ENCODE data around the gene NCSTN.
"Not testable (repeated sequence)": the region's sequence is repeated elsewhere in the genome, so short reads cannot be mapped to it uniquely, and the experiment has no call there.

NCSTN gene

DNA sequence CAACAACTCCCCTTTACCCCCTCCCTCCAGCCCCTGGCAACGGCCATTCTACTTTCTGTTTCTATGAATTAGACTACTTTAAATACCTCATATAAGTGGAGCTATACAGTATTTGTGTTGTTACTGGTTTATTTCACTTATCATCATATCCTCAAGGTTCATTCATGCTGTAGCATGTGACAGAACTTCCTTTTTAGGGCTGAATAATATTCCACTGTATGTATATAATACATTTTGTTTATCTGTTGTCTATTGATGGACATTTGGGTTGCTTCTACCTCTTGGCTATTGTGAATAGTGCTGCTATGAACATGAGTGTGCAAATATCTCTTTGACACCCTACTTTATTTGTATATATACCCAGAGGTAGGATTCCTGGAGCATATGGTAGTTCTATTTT lies 25.9 kb downstream of the NCSTN start:
- Mint-ChIP-seq H3K27ac (no peak overlapping the region), H3K36me3 (ENCODE audit: insufficient read depth) (no peaks in the 10 kb centered on the region)

DNA sequence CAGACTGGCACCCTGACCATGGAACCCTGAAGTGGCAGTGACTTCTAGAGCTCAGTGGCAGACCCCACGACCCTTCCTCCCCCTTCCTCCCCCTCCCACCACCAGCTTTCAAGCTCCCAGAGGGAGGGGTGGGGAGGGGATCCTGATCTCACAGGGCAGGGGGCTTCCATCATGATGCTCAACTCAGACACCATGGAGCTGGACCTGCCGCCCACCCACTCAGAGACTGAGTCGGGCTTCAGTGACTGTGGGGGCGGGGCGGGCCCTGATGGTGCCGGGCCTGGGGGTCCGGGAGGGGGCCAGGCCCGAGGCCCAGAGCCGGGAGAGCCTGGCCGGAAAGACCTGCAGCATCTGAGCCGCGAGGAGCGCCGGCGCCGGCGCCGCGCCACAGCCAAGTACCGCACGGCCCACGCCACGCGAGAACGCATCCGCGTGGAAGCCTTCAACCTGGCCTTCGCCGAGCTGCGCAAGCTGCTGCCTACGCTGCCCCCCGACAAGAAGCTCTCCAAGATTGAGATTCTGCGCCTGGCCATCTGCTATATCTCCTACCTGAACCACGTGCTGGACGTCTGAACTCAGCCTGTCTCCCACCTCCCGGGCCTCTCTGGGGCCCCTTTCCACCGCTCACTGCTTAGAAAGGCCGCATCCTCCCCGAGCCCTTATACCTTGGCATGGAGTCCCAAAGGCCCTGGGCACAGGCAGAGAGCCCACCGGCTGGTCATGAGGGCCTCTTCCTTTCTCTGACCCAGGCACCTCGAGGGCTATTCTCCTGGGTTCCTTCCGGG lies 27.6 kb downstream of the NCSTN start:
- Mint-ChIP-seq H3K27ac (peak overlapping the region in 1 of 2 donors; percentile 44), H3K4me1 (ENCODE audit: low read depth in 2 of 2) (peaks cover 5 to 6% of the 10 kb centered on the region in 2 donors), H3K36me3 (ENCODE audit: insufficient read depth) (peaks cover 3% of the 10 kb centered on the region), H3K4me3 (no peak overlapping the region), H3K27me3 (no peaks in the 10 kb centered on the region), H3K9me3 (no peaks in the 10 kb centered on the region)
- no peak for DNase-seq
- no peak for ATAC-seq (replicated peaks)

More for the DNA sequence above, 25.9 kb downstream of the NCSTN start:
- Mint-ChIP-seq H3K4me3 (no peak overlapping the region), H3K4me1 (ENCODE audit: low read depth in 2 of 2) (no peaks in the 10 kb centered on the region), H3K9me3 (no peaks in the 10 kb centered on the region), H3K27me3 (no peaks in the 10 kb centered on the region)
- ATAC-seq (replicated peaks) (no peak), DNase-seq (no peak)

DNA sequence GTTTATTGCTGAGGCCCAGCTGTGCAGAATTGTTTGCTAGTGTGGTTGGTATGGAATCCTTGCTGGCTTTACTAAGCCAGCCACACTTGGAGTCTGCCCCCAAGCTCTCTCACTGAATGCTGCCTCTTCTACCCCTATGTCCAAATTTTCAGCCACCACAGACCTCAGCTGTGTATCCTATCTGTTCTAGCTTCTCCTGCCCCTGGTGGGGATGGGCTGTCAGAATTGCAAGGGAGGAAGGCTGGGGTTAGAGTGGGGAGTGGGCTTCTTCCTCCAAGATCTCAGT lies 28.1 kb downstream of the NCSTN start:
- no peaks in the 10 kb centered on the region for H3K9me3 Mint-ChIP-seq

GRCh38 chr1:160371756-160372155 lies 28.6 kb downstream of the NCSTN start:
- Mint-ChIP-seq H3K36me3 (ENCODE audit: insufficient read depth) (peaks cover 3% of the 10 kb centered on the region), H3K27me3 (no peaks in the 10 kb centered on the region), H3K4me1 (ENCODE audit: low read depth in 2 of 2) (peaks cover 13% of the 10 kb centered on the region in 2 donors), H3K27ac (peak overlapping the region in 1 of 2 donors; percentile 39), H3K9me3 (no peaks in the 10 kb centered on the region), H3K4me3 (no peak overlapping the region)
- DNase-seq, result no peak
- no peak for ATAC-seq (replicated peaks)

More for the DNA sequence above, 28.1 kb downstream of the NCSTN start:
- Mint-ChIP-seq H3K4me3 (no peak overlapping the region), H3K4me1 (ENCODE audit: low read depth in 2 of 2) (peaks cover 10 to 12% of the 10 kb centered on the region in 2 donors), H3K36me3 (ENCODE audit: insufficient read depth) (peaks cover 3% of the 10 kb centered on the region), H3K27ac (no peak overlapping the region), H3K27me3 (no peaks in the 10 kb centered on the region)
- ATAC-seq (replicated peaks), result no peak
- DNase-seq, result no peak

DNA sequence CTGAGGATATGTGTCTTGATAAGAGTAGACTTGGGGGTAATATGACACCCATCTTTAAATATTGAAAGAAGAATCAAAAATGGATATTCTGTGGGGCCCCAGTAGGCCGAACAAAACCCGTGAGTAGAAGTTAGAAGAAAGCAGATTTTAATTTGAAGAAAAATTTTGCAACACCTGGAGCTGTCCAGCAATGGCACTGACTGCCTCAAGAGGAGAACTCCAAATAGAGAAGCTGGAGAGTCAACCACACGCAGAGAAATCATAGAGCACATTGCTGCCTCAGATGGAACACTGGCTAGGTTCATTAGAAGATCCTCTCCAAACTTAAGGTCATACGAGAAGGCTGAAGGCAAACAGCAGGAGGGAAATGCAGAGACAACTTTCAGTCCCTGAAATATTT lies 30.5 kb downstream of the NCSTN start:
- Mint-ChIP-seq H3K36me3 (ENCODE audit: insufficient read depth) (peaks cover 3% of the 10 kb centered on the region), H3K27me3 (no peaks in the 10 kb centered on the region), H3K4me1 (ENCODE audit: low read depth in 2 of 2) (peaks cover 13% of the 10 kb centered on the region in 2 donors), H3K27ac (no peak overlapping the region), H3K9me3 (no peaks in the 10 kb centered on the region), H3K4me3 (no peak overlapping the region)
- ATAC-seq (replicated peaks), result no peak
- no peak for DNase-seq

GRCh38 chr1:160374306-160375110 lies 31.3 kb downstream of the NCSTN start:
- Mint-ChIP-seq H3K27me3 (no peaks in the 10 kb centered on the region), H3K4me3 (no peak overlapping the region), H3K9me3 (no peaks in the 10 kb centered on the region), H3K4me1 (ENCODE audit: low read depth in 2 of 2) (peaks cover 13% of the 10 kb centered on the region in 2 donors), H3K27ac (peak overlapping the region in 1 of 2 donors; percentile 57), H3K36me3 (ENCODE audit: insufficient read depth) (peaks cover 3% of the 10 kb centered on the region)
- no peak for DNase-seq
- ATAC-seq (replicated peaks), result no peak

DNA sequence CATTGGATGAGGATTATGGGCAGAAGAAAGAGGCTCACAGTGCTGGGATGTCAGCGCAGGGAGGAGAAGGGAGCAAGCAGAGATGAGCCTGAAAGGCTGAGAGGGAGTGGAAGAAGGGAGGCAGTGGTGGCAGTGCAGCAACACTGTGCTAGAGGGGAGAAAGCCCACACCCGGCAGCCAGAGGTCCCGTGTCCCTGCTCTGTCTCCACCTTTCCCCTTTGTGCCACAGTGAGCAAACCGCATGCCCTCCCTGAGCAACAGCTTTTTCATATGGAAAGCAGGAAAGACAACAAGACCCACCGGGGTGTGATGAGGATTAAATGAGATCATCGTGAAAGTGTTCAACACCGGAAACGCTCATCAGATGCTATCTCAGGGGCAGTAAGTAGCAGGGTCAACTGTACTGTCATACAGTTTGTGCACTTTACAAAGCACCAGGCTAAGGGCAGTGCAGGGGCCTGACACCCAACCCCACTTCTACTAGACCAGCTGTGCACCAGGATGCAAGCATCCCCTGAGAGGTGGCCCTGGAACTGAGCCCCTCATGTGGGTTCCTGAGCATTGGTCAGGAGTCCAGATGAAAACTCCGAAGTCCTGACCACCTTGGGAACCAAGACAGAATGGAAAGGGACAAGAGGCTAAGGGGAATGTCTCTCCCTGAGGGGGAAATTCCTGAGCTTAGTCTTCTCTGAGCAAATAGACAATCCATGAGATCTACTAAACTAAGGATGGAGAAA lies 32.8 kb downstream of the NCSTN start:
- no peaks in the 10 kb centered on the region for H3K27me3 Mint-ChIP-seq
- H3K4me3 Mint-ChIP-seq, result peak overlapping the region; percentile 54 to 68
- peaks cover 13% of the 10 kb centered on the region in 2 donors for H3K4me1 Mint-ChIP-seq (ENCODE audit: low read depth in 2 of 2)
- peaks cover 3% of the 10 kb centered on the region for H3K36me3 Mint-ChIP-seq (ENCODE audit: insufficient read depth)
- no peaks in the 10 kb centered on the region for H3K9me3 Mint-ChIP-seq
- ATAC-seq (replicated peaks) (peak; percentile 69), DNase-seq (no peak)
- H3K27ac Mint-ChIP-seq, result peak overlapping the region; percentile 12 to 80

- Mint-ChIP-seq H3K27ac (peak overlapping the region in 1 of 2 donors; percentile 80), H3K4me3 (peak overlapping the region; percentile 54 to 68), H3K36me3 (ENCODE audit: insufficient read depth) (peaks cover 3% of the 10 kb centered on the region), H3K27me3 (no peaks in the 10 kb centered on the region), H3K9me3 (no peaks in the 10 kb centered on the region), H3K4me1 (ENCODE audit: low read depth in 2 of 2) (peaks cover 13% of the 10 kb centered on the region in 2 donors)
- DNase-seq (peak; percentile 7 to 21 (median 18)), ATAC-seq (replicated peaks) (peak; percentile 71)
These were observed 33.4 kb downstream of the NCSTN start for GRCh38 chr1:160376525-160377131.

- ATAC-seq (replicated peaks) (no peak), DNase-seq (no peak)
- no peak overlapping the region for H3K4me3 Mint-ChIP-seq
- H3K36me3 Mint-ChIP-seq (ENCODE audit: insufficient read depth), result peaks cover 3% of the 10 kb centered on the region
- H3K27ac Mint-ChIP-seq, result peak overlapping the region in 1 of 2 donors; percentile 25
- no peaks in the 10 kb centered on the region for H3K27me3 Mint-ChIP-seq
- no peaks in the 10 kb centered on the region for H3K9me3 Mint-ChIP-seq
- peaks cover 13% of the 10 kb centered on the region in 2 donors for H3K4me1 Mint-ChIP-seq (ENCODE audit: low read depth in 2 of 2)
These were observed 34.5 kb downstream of the NCSTN start for GRCh38 chr1:160377585-160378206.

DNA sequence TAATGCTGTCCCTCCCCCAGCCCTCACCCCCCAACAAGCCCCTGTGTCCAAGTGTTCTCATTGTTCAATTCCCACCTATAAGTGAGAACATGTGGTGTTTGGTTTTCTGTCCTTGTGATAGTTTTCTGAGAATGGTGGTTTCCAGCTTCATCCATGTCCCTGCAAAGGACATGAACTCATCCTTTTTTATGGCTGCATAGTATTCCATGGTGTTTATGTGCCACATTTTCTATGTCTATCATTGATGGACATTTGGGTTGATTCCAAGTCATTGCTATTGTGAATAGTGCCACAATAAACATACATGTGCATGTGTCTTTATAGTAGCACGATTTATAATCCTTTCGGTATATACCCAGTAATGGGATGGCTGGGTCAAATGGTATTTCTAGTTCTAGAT lies 41.6 kb downstream of the NCSTN start:
- not testable (repeated sequence) for H3K4me3 Mint-ChIP-seq; ATAC-seq (replicated peaks); H3K4me1 Mint-ChIP-seq (ENCODE audit: low read depth in 2 of 2); DNase-seq; H3K9me3 Mint-ChIP-seq; H3K27ac Mint-ChIP-seq; H3K36me3 Mint-ChIP-seq (ENCODE audit: insufficient read depth)
- peaks cover 14 to 24% of the 10 kb centered on the region in 2 donors for H3K27me3 Mint-ChIP-seq

DNA sequence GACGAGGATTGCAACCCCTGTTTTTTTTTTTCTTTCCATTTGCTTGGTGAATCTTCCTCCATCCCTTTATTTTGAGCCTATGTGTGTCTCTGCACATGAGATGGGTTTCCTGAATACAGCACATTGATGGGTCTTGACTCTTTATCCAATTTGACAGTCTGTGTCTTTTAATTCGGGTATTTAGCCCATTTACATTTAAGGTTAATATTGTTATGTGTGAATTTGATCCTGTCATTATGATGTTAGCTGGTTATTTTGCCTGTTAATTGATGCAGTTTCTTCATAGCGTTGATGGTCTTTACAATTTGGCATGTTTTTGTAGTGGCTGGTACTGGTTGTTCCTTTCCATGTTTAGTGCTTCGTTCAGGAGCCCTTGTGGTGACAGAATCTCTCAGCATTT lies 45.2 kb downstream of the NCSTN start:
- not testable (repeated sequence) for H3K27ac Mint-ChIP-seq; ATAC-seq (replicated peaks); H3K4me1 Mint-ChIP-seq (ENCODE audit: low read depth in 2 of 2); H3K36me3 Mint-ChIP-seq (ENCODE audit: insufficient read depth); H3K4me3 Mint-ChIP-seq; H3K9me3 Mint-ChIP-seq; DNase-seq
- peaks cover 14 to 36% of the 10 kb centered on the region in 2 donors for H3K27me3 Mint-ChIP-seq

DNA sequence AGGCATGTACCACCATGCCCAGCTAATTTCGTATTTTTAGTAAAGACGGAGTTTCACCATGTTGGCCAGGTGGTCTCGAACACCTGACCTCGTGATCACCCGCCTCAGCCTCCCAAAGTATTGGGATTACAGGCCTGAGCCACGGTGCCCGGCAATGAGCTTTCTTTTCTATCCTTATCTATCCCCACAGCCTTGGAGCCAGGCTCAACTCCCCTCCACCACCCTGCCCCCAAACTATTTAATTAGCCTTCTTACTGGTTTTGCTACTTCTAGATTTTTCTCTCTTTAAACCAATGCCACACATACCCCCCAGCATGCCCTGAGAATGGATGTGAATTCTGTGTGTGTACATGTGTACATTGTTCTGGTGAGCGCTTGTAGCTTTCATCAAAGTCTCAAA lies 51.5 kb downstream of the NCSTN start:
- no peak overlapping the region for H3K27ac Mint-ChIP-seq
- H3K27me3 Mint-ChIP-seq, result peaks cover 19 to 36% of the 10 kb centered on the region in 2 donors
- H3K36me3 Mint-ChIP-seq (ENCODE audit: insufficient read depth), result peaks cover 3% of the 10 kb centered on the region
- ATAC-seq (replicated peaks) (no peak), DNase-seq (no peak)
- no peak overlapping the region for H3K4me3 Mint-ChIP-seq
- H3K4me1 Mint-ChIP-seq (ENCODE audit: low read depth in 2 of 2), result no peaks in the 10 kb centered on the region
- no peaks in the 10 kb centered on the region for H3K9me3 Mint-ChIP-seq

DNA sequence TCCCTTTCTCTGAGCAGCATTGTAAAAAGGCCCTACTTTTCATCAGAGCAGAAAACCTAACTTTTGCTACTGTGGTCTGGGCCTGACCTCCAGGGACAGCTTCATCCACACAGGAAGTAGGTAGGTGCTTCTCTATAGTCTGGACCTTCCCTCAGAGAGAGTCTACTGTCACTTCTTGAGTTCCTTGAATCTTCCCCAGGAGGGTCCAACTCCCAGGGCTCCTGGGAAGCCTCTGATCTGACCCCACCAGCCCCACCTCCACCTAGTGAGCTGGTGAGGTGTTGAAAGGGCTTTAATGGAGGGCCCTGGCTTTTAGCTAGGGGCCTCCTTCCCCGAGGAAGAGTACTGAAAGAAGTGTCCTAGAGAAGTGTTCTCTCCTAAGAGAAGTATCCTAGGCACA lies 54.5 kb downstream of the NCSTN start:
- Mint-ChIP-seq H3K9me3 (no peaks in the 10 kb centered on the region), H3K4me1 (ENCODE audit: low read depth in 2 of 2) (peaks cover 6 to 10% of the 10 kb centered on the region in 2 donors), H3K4me3 (no peak overlapping the region), H3K27me3 (peaks cover 37 to 42% of the 10 kb centered on the region in 2 donors), H3K27ac (no peak overlapping the region), H3K36me3 (ENCODE audit: insufficient read depth) (no peaks in the 10 kb centered on the region)
- ATAC-seq (replicated peaks), result no peak
- DNase-seq, result no peak
